HCT116 (cell line): ENCODE results near the gene TMEM181. TPM values are rescaled to one million over a fixed set of nuclear protein-coding genes. Genes with fewer than 3 reads are reported as not detected.

Experiments
- ATAC-seq: fragments of 200-7000 bp; cut with Tn5 transposase; 2 replicates; pipeline ENCODE4 v1.9.1; 2020; ENCODE audit warnings: mild to moderate bottlenecking, moderate library complexity
- BruUV-seq: library from RNA; stranded (reverse); fragments of 400-500 nt; replicated peaks from 2 replicates; lab custom pipeline; 2021; lab: Mats Ljungman, UMichigan
- CTCF ChIA-PET: fragments of 300-600 bp; sonication (Branson Sonifier 250); formaldehyde crosslinking; loops from one replicate; lab custom pipeline; 2021; ENCODE audit warnings: antibody characterized with exemption; lab: Charles Lee
- POLR2A ChIA-PET: fragments of 300-600, 350-600 bp; sonication (Branson Sonifier 250); formaldehyde crosslinking; loops from one replicate; lab custom pipeline; 2021; ENCODE audit warnings: antibody characterized with exemption; lab: Charles Lee
- RAD21 ChIA-PET, 2 experiments: fragments of 300-600 bp; sonication (Branson Sonifier 250); formaldehyde crosslinking; loops; one replicate each; lab custom pipeline; 2023; ENCODE audit warnings: low total read pairs in 2 of 2; ENCODE audit not compliant: uncharacterized antibody in 2 of 2, unreplicated experiment in 2 of 2, low non-redundant PET in 1 of 2; lab: Charles Lee
- DNase-seq: peaks from one replicate; pipeline ENCODE4 v3.0.0-alpha.2; 2010; ENCODE audit warnings: low read depth, low spot score
- H2AFZ ChIP-seq: fragments of 200-600 bp; shearing (Covaris generic), sonication (generic); 2 replicates; pipeline ENCODE4 v1.6.1; 2017; ENCODE audit warnings: low read depth, mixed run types, mixed read lengths, antibody characterized with exemption, low read length; ENCODE audit not compliant: poor library complexity, severe bottlenecking
- H3K27ac ChIP-seq: 2 replicates; pipeline ENCODE4 v1.5.1; 2012; ENCODE audit warnings: low read depth, low read length
- H3K27me3 ChIP-seq: fragments of 200-600 bp; sonication (generic); 2 replicates; pipeline ENCODE4 v1.6.1; 2016; ENCODE audit warnings: mixed run types, low read length, mixed read lengths; ENCODE audit not compliant: insufficient read depth
- H3K36me3 ChIP-seq, 2 experiments: fragments of 200-500 bp in 1 of 2; fragments of 200-600 bp in 1 of 2; sonication (Bioruptor generic) in 1 of 2; sonication (generic) in 1 of 2; 2 replicates each; pipeline versions ENCODE4 v1.5.1 to v1.6.1; 2014 to 2016; ENCODE audit warnings: low read length in 2 of 2, inconsistent platforms in 1 of 2, mixed read lengths in 1 of 2, mixed run types in 1 of 2; ENCODE audit not compliant: insufficient read depth in 2 of 2, control insufficient read depth in 1 of 2
- H3K4me1 ChIP-seq, 2 experiments: fragments of 200-600 bp in 1 of 2; sonication (generic) in 1 of 2; 2 replicates each; pipeline versions ENCODE4 v1.5.1 to v1.6.1; 2012 to 2017; ENCODE audit warnings: low read length in 2 of 2, inconsistent platforms in 1 of 2, mild to moderate bottlenecking in 1 of 2, mixed read lengths in 1 of 2, mixed run types in 1 of 2, moderate library complexity in 1 of 2; ENCODE audit not compliant: insufficient read depth in 2 of 2, control insufficient read depth in 1 of 2
- H3K4me2 ChIP-seq: fragments of 200-600 bp; sonication (generic); 2 replicates; pipeline ENCODE4 v1.6.1; 2017; ENCODE audit warnings: mixed run types, low read length, mixed read lengths
- H3K4me3 ChIP-seq, 2 experiments: fragments of 200-600 bp in 1 of 2; sonication (generic) in 1 of 2; replicated peaks in 1 of 2; 2 replicates each; pipeline ENCODE4 v1.5.1; 2011 to 2016; ENCODE audit warnings: low read length in 2 of 2, control low read depth in 1 of 2, low read depth in 1 of 2, mild to moderate bottlenecking in 1 of 2, mixed read lengths in 1 of 2, mixed run types in 1 of 2
- H3K79me2 ChIP-seq: fragments of 200-600 bp; sonication (generic); 2 replicates; pipeline ENCODE4 v1.6.1; 2017; ENCODE audit warnings: mild to moderate bottlenecking, mixed run types, low read length, moderate library complexity, mixed read lengths; ENCODE audit not compliant: insufficient read depth
- H3K9ac ChIP-seq: fragments of 200-600 bp; sonication (generic); 2 replicates; pipeline ENCODE4 v1.6.1; 2016; ENCODE audit warnings: low read length, mixed read lengths
- H3K9me2 ChIP-seq: fragments of 200-600 bp; sonication (generic), shearing (Covaris generic); 2 replicates; pipeline ENCODE4 v1.6.1; 2017; ENCODE audit warnings: mixed run types, mild to moderate bottlenecking, moderate library complexity; ENCODE audit not compliant: insufficient read depth
- H3K9me3 ChIP-seq, 2 experiments: fragments of 200-500 bp in 1 of 2; fragments of 200-600 bp in 1 of 2; sonication (Bioruptor generic) in 1 of 2; sonication (generic) in 1 of 2; 2 replicates each; pipeline ENCODE4 v1.6.1; 2014 to 2017; ENCODE audit warnings: low read length in 2 of 2, mixed read lengths in 2 of 2, inconsistent platforms in 1 of 2, low read depth in 1 of 2, mild to moderate bottlenecking in 1 of 2, mixed run types in 1 of 2, moderate library complexity in 1 of 2; ENCODE audit not compliant: control insufficient read depth in 1 of 2, insufficient read depth in 1 of 2
- H4K20me1 ChIP-seq: fragments of 200-600 bp; sonication (generic), shearing (Covaris generic); 2 replicates; pipeline ENCODE4 v1.6.1; 2017; ENCODE audit warnings: mixed run types, mild to moderate bottlenecking, moderate library complexity; ENCODE audit not compliant: insufficient read depth
- CBX3 ChIP-seq: IDR thresholded peaks from 2 replicates; pipeline ENCODE4 v1.6.1; 2012; ENCODE audit warnings: low read depth
- CEBPB ChIP-seq: IDR thresholded peaks from 2 replicates; pipeline ENCODE4 v1.6.1; 2012; ENCODE audit warnings: low read depth
- EGR1 ChIP-seq: IDR thresholded peaks from 2 replicates; pipeline ENCODE4 v1.6.1; 2012; ENCODE audit warnings: low read depth
- ELF1 ChIP-seq: IDR thresholded peaks from 2 replicates; pipeline ENCODE4 v1.6.1; 2012; ENCODE audit warnings: low read depth, borderline replicate concordance
- EZH2 ChIP-seq: fragments of 200-600 bp; sonication (generic); IDR thresholded peaks from 2 replicates; pipeline ENCODE4 v1.6.1; 2017; ENCODE audit warnings: antibody characterized with exemption, mixed run types
- FOSL1 ChIP-seq: IDR thresholded peaks from 2 replicates; pipeline ENCODE4 v1.6.1; 2012; ENCODE audit warnings: low read depth
- JUND ChIP-seq: IDR thresholded peaks from 2 replicates; pipeline ENCODE4 v1.6.1; 2012
- POLR2A ChIP-seq: IDR thresholded peaks from 2 replicates; pipeline ENCODE4 v1.7.0; 2011; ENCODE audit warnings: borderline replicate concordance; ENCODE audit not compliant: insufficient read depth, insufficient read length; ENCODE audit errors: extremely low read depth
- POLR2AphosphoS5 ChIP-seq: IDR thresholded peaks from 2 replicates; pipeline ENCODE4 v1.6.1; 2011; ENCODE audit warnings: mild to moderate bottlenecking, low read depth, low read length, moderate library complexity
- RAD21 ChIP-seq: IDR thresholded peaks from 2 replicates; pipeline ENCODE4 v1.6.1; 2012; ENCODE audit warnings: low read depth, mild to moderate bottlenecking
- SIN3A ChIP-seq: IDR thresholded peaks from 2 replicates; pipeline ENCODE4 v1.6.1; 2012; ENCODE audit warnings: low read depth
- SRF ChIP-seq: IDR thresholded peaks from 2 replicates; pipeline ENCODE4 v1.6.1; 2012; ENCODE audit warnings: low read depth
- TCF7L2 ChIP-seq: IDR thresholded peaks from 2 replicates; pipeline ENCODE4 v1.7.0; 2011; ENCODE audit warnings: borderline replicate concordance, inconsistent platforms; ENCODE audit not compliant: insufficient read depth, insufficient read length; ENCODE audit errors: extremely low read depth
- ZFX ChIP-seq: fragments of 450-650 bp; IDR thresholded peaks from 2 replicates; pipeline ENCODE4 v1.6.1; 2017
- ZNF274 ChIP-seq: fragments of 200-500 bp; sonication (Bioruptor generic); IDR thresholded peaks from 2 replicates; pipeline ENCODE4 v1.6.1; 2014; ENCODE audit warnings: mild to moderate bottlenecking, low read depth, low read length, inconsistent platforms
- intact Hi-C: fragments of 100-400 bp; cut with micrococcal nuclease; formaldehyde crosslinking; loops from 2 replicates; pipeline ENCODE4 v1.10.0; 2022
- total RNA-seq: library from RNA; stranded (reverse); gene quantifications from one replicate; pipeline ENCODE4 v1.2.1, GENCODE V29; 2021; ENCODE audit not compliant: unreplicated experiment
- TF ChIP-seq, protein P1 (sequence below), 3 experiments: fragments of 200-600 bp in 1 of 3; sonication (generic) in 1 of 3; IDR thresholded peaks in 2 of 3; conservative IDR thresholded peaks in 1 of 3; 2 replicates each; pipeline ENCODE4 v1.5.1; 2012 to 2017; ENCODE audit warnings: low read depth in 2 of 3, low read length in 2 of 3, antibody characterized with exemption in 1 of 3, borderline replicate concordance in 1 of 3, control low read depth in 1 of 3, mild to moderate bottlenecking in 1 of 3, mixed read lengths in 1 of 3, mixed run types in 1 of 3, moderate library complexity in 1 of 3; ENCODE audit not compliant: insufficient read depth in 1 of 3
- TF ChIP-seq, protein P2 (sequence below): IDR thresholded peaks from 2 replicates; pipeline ENCODE4 v1.6.1; 2011; ENCODE audit warnings: mild to moderate bottlenecking, low read length, moderate library complexity; ENCODE audit not compliant: insufficient replicate concordance; ENCODE audit errors: extremely low read depth
- TF ChIP-seq, protein P3 (sequence below): IDR thresholded peaks from 2 replicates; pipeline ENCODE4 v1.6.1; 2012
- TF ChIP-seq, protein P4 (sequence below): IDR thresholded peaks from 2 replicates; pipeline ENCODE4 v1.6.1; 2012; ENCODE audit warnings: low read depth

TMEM181 gene
- total RNA-seq, 1 experiment from 2014 or later: 34.4 TPM

DNA sequence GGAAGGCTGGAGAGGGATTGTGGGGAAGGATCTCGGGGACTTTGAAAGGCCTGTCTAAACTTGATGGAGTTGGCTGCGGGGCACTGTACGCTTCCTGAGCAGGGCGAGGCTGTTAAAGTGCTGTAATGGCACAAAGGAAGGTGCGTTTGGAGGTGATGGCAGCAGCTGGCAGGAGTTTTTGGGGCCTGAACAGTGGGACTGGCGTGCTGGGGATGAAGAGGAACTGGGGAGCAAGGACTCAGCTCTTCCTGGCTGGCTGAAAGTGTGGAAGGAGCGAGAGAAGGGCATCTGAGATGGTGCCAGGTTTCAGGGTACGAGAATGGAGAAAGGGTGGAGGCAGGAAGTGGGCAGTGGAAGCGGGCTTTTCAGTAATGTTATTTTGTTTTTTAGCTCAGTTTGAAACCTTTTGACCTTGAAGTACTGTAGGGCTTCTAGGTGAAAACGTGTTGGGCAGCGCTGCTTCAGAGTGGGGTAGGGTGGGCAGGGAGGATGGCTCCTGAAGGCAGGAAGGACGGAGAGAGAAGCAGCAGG is 8.0 kb downstream of the TMEM181 start:
- Histone ChIP-seq H3K27ac (no peak overlapping the region), H3K4me1 (no peaks in the 10 kb centered on the region)
- TF ChIP-seq, protein P1, sequence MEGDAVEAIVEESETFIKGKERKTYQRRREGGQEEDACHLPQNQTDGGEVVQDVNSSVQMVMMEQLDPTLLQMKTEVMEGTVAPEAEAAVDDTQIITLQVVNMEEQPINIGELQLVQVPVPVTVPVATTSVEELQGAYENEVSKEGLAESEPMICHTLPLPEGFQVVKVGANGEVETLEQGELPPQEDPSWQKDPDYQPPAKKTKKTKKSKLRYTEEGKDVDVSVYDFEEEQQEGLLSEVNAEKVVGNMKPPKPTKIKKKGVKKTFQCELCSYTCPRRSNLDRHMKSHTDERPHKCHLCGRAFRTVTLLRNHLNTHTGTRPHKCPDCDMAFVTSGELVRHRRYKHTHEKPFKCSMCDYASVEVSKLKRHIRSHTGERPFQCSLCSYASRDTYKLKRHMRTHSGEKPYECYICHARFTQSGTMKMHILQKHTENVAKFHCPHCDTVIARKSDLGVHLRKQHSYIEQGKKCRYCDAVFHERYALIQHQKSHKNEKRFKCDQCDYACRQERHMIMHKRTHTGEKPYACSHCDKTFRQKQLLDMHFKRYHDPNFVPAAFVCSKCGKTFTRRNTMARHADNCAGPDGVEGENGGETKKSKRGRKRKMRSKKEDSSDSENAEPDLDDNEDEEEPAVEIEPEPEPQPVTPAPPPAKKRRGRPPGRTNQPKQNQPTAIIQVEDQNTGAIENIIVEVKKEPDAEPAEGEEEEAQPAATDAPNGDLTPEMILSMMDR (IDR thresholded peaks at IDR 0.05 in 2 of 3, conservative IDR thresholded peaks at IDR 0.05 in 1 of 3; ENCODE audit: borderline replicate concordance in 1 of 3, insufficient read depth in 1 of 3, low read depth in 2 of 3, low read length in 2 of 3): no peak
- TF ChIP-seq FOSL1 (no peak), JUND (no peak), POLR2AphosphoS5 (no peak), POLR2A (no peak), CEBPB (no peak), ZFX (no peak), EZH2 (no peak), SIN3A (no peak), EGR1 (no peak), CBX3 (no peak), RAD21 (no peak), ZNF274 (no peak), SRF (no peak), ELF1 (no peak), TCF7L2 (no peak)
- TF ChIP-seq, protein P2, sequence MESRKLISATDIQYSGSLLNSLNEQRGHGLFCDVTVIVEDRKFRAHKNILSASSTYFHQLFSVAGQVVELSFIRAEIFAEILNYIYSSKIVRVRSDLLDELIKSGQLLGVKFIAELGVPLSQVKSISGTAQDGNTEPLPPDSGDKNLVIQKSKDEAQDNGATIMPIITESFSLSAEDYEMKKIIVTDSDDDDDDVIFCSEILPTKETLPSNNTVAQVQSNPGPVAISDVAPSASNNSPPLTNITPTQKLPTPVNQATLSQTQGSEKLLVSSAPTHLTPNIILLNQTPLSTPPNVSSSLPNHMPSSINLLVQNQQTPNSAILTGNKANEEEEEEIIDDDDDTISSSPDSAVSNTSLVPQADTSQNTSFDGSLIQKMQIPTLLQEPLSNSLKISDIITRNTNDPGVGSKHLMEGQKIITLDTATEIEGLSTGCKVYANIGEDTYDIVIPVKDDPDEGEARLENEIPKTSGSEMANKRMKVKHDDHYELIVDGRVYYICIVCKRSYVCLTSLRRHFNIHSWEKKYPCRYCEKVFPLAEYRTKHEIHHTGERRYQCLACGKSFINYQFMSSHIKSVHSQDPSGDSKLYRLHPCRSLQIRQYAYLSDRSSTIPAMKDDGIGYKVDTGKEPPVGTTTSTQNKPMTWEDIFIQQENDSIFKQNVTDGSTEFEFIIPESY: no peak
- TF ChIP-seq, protein P3, sequence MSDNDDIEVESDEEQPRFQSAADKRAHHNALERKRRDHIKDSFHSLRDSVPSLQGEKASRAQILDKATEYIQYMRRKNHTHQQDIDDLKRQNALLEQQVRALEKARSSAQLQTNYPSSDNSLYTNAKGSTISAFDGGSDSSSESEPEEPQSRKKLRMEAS: no peak
- TF ChIP-seq, protein P4, sequence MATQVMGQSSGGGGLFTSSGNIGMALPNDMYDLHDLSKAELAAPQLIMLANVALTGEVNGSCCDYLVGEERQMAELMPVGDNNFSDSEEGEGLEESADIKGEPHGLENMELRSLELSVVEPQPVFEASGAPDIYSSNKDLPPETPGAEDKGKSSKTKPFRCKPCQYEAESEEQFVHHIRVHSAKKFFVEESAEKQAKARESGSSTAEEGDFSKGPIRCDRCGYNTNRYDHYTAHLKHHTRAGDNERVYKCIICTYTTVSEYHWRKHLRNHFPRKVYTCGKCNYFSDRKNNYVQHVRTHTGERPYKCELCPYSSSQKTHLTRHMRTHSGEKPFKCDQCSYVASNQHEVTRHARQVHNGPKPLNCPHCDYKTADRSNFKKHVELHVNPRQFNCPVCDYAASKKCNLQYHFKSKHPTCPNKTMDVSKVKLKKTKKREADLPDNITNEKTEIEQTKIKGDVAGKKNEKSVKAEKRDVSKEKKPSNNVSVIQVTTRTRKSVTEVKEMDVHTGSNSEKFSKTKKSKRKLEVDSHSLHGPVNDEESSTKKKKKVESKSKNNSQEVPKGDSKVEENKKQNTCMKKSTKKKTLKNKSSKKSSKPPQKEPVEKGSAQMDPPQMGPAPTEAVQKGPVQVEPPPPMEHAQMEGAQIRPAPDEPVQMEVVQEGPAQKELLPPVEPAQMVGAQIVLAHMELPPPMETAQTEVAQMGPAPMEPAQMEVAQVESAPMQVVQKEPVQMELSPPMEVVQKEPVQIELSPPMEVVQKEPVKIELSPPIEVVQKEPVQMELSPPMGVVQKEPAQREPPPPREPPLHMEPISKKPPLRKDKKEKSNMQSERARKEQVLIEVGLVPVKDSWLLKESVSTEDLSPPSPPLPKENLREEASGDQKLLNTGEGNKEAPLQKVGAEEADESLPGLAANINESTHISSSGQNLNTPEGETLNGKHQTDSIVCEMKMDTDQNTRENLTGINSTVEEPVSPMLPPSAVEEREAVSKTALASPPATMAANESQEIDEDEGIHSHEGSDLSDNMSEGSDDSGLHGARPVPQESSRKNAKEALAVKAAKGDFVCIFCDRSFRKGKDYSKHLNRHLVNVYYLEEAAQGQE: no peak
- TF ChIP-seq, all 23 proteins: peak for 0
- intact Hi-C loops: no loop called here
- H3K4me3 ChIP-seq: no peak overlapping the region
- CTCF ChIA-PET: no interaction called here
- no peak overlapping the region for H3K9ac ChIP-seq
- no peaks in the 10 kb centered on the region for H4K20me1 ChIP-seq
- no peak for ATAC-seq
- POLR2A ChIA-PET: no interaction called here
- BruUV-seq: no TSS peak
- DNase-seq: no peak
- peaks cover 89% of the 10 kb centered on the region for H3K79me2 ChIP-seq
- no peaks in the 10 kb centered on the region for H3K27me3 ChIP-seq
- H2AFZ ChIP-seq: no peak overlapping the region
- no peaks in the 10 kb centered on the region for H3K9me2 ChIP-seq
- no peak overlapping the region for H3K4me2 ChIP-seq
- no peaks in the 10 kb centered on the region for H3K9me3 ChIP-seq
- RAD21 ChIA-PET: no interaction called here
- H3K36me3 ChIP-seq: peaks cover 0 to 5% of the 10 kb centered on the region in 2 experiments; a peak in 2 of 4 replicates
